GM21423 (cell line): ENCODE data around the gene NBR1.
"Not testable (repeated sequence)": the region's sequence is repeated elsewhere in the genome, so short reads cannot be mapped to it uniquely, and the experiment has no call there.

Experiments
- ATAC-seq: cut with Tn5 transposase; IDR thresholded peaks from one replicate; pipeline ENCODE4 v1.9.1; 2021; ENCODE audit warnings: mild to moderate bottlenecking, moderate library complexity; ENCODE audit not compliant: unreplicated experiment

NBR1 gene

DNA sequence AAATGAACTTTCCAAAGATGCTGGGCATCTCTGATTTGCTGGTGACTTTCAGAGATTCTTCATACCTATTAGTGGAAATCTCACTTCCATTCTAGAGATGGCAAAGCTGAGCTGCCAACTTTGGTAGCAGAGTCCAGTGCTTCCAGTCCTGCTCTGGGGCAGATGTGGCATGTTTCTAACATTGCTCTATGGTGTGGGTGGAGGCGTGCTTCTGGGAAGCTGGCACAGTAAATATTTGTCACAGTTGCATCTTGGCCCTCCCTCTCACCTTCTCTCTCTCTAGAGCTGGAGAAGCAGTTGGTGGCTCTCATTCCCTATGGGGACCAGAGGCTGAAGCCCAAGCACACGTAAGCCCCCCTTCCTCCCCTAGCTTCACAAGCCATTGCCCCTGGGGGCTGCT, 42.5 kb downstream of the NBR1 start:
- no peak for ATAC-seq

- ATAC-seq = no peak
Observed at GRCh38 chr17:43215341-43215740, 44.3 kb downstream of the NBR1 start.

DNA sequence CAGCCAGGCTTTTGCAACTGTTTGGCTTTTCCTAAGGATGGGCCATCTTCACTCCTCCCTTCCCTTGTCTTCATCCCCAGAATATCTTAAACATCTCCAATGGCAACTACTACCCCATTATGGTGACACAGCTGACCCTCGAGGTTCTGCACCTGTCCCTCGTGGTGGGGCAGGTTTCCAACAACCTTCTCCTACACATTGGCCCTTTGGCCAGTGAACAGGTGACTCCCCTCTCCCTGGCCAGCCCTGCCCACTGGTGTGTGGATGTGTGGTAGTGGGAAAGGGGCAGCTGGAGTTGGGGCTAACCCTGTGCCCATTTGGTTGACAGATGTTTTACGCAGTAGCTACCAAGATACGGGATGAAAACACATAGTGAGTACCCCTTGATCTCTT, 45.4 kb downstream of the NBR1 start:
- no peak for ATAC-seq

GRCh38 chr17:43216762-43217613, 46.0 kb downstream of the NBR1 start:
- no peak for ATAC-seq

DNA sequence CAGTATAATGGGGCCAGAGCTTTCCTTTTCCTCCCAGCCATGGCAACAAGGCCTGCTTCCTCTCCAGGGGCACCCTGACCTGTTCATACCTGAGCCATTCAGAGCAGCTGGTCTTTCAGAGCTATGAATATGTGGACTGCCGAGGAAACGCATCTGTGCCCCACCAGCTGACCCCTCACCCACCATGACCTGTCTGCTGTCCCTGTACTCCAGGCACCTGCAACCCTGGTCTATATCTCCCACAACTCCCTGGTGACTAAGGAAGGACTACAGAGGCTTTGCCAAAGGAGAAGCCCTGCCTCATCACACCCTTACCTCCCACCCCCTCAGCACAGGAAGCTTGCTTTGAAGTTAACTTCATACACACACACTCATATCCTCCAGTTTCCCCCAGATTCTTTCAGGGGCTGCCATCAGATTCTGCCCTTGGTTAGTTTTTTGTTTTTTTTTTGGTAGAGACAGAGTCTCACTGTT, 46.6 kb downstream of the NBR1 start:
- ATAC-seq = no peak

DNA sequence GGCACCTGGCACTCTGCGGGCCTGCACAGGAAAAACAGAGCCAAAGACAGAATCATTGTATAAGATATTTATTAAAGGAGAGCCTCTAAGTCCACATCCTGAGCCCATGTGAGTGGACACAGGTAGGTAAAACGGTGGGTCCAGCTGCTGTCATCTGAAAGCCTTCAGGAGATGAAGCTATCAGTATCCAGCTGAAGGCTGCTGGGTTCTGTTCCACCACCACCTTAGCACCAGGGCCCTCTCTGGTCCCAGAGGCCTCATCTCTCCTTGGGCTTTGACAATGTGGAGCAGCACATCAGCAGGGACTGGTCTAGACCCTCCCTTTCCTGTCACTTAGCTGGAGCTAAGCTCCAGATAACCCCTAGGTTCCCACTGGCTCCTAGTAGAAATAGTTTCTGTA, 48.0 kb downstream of the NBR1 start:
- ATAC-seq = no peak

DNA sequence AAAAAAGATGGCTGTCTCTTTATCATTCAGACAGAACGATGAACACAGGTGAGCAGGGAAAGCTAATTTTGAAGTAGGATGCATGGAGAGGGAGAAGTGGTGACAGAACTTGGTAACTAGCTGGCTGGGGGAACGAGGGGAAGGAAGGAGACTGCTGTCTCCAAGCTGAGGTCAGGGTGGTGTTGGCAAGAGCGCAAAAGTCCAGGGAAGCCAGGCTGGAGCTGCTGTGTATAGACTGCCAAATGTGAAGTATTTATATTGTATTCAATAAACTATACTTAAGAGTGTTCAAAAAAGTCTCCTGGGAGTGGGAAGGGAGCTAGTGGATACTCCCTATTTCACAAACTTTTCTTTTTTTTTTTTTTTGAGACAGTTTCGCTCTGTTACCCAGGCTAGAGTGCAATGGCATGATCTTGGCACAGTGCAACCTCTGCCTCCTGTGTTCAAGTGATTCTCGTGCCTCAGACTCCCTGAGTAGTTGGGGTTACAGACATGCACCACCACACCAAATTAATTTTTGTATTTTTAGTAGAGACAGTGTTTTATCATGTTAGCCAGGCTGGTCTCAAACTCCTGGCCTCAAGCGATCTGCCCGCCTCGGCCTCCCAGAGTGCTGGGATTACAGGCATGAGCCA, 48.8 kb downstream of the NBR1 start:
- ATAC-seq = no peak

GRCh38 chr17:43220511-43221125, 49.6 kb downstream of the NBR1 start:
- ATAC-seq = no peak

DNA sequence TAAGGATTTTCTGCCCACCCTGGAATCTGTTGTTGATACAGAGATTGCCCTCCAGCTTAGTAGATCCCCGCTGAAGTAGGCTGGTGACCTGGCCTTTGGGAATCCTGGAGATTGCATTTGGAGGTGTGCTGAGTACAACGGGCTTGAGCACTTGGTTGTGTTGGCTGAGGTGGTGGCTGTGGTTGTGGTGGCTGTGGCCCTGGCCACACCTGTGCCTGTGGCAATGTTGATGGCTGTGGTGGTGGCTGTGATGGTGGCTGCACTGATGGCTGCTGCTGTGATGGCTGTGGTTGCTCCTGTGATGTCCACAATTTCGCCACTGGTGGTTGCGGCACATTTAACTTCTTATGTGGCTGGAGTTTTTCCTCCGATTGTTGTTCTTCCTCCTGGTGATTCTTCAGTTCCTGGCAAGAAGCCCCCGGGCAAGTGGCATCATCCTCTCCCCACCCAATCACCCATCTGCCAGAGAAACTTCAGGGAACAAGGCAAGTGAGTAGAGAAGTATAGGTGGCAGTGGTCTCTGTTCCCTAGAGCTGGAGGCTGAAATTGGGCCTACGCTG, 53.2 kb downstream of the NBR1 start:
- ATAC-seq = no peak

GRCh38 chr17:43226393-43226792, 55.4 kb downstream of the NBR1 start:
- no peak for ATAC-seq

DNA sequence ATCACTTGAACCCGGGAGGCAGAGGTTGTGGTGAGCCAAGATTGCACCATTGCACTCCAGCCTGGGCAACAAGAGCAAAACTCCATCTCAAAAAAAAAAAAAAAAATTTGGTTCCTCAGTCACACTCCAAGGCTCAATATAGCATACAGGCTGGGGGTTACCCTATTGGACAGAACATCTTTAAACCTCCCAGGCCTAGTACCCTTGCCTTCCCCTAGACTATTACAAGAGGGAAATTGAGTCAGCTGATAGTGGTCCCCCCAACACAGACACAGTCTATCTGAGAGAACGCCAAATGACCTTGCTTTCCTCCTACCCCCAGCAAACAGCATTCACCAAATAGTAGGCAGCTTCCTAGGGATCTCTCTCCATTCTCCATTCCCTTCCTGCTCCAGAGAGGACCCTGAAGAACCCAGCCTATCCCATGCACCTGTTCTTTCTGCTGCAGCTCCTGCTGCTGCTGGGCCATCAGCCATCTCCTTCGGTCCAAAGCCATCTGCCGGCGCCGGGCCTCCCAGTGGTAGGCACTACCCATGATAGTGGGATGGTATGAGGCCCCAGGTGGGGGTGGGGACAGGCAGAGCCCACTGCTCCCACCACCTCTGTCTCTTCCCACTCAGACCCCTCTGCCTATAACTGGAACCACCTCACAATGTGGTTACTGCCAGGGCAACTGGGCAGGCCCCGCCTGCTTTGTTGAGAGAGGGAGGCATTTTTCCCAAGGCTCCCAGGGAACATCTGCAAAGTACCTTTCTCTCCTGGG, 57.2 kb downstream of the NBR1 start, which contains the start of gene CCDC200:
CCDC200 (minus strand) TSS at position 604 of the 763 bp plus-strand sequence; CDS start at position 535, 69 bp downstream.
- ATAC-seq = not testable (repeated sequence)

GRCh38 chr17:43231205-43232020, 60.4 kb downstream of the NBR1 start:
- not testable (repeated sequence) for ATAC-seq

DNA sequence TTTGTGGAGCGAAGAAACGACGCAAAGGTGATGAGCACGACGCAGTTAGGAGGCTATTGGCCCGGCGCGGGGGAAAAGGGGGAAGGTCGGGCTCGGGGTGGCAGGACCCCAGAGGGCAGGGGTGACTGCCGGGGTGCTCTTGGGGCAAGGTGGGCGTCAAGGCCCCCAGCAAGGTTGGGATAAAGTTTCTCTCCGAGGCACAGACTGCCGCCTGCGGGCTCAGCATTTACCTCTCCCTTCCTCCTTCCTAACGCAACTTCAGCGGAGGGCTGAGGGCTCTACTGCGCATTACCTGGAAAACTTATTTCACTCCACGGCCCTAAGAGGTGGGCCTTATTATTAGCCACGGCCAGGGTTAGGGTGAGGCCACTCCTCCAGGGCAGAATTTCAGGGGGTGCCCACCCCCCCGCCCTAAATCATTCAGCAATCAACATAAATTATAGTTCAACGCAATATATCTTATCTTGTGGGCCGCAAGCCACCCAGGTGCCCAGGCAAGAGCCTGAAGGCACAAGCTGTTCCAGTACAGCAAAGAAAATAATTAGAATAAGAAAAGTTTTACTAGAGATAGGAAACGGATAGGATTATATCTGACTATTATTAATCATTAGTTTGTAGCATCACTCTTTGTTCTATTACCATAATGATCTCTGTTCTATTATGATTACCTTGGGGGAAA, 61.1 kb downstream of the NBR1 start:
- not testable (repeated sequence) for ATAC-seq

DNA sequence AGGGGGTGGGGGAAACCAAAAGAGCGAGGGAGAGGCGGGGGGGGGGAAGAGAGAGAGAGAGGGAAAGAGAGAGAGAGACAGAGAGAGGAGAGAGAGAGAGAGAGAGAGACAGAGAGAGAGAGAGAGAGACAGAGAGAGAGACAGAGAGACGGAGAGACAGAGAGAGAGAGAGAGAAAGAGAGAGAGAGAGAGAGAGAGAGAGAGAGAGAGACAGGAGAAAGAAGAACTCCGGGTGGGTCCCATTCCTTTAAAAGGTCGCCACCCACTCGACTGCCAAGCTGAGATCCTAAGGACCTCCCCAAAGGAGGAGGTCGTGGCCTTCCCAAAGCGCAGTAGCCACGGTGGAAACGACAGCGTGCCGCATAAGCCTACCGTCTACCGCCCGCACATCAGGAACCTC, 62.2 kb downstream of the NBR1 start:
- ATAC-seq = not testable (repeated sequence)

GRCh38 chr17:43233877-43234276, 62.9 kb downstream of the NBR1 start, which contains the start of gene RNU2-1:
TSS of gene RNU2-1 (minus strand) at chr17:43233977.
- ATAC-seq = not testable (repeated sequence)

DNA sequence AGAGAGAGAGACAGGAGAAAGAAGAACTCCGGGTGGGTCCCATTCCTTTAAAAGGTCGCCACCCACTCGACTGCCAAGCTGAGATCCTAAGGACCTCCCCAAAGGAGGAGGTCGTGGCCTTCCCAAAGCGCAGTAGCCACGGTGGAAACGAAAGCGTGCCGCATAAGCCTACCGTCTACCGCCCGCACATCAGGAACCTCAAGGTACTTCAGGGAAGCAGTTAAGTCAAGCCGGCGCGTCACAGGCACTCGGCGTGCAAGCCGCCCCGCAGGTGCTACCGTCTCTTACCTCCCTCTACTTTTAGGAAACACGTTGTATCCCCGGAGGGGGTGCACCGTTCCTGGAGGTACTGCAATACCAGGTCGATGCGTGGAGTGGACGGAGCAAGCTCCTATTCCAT, 68.6 kb downstream of the NBR1 start:
- not testable (repeated sequence) for ATAC-seq

- ATAC-seq = not testable (repeated sequence)
Observed at GRCh38 chr17:43240596-43241352, 69.8 kb downstream of the NBR1 start.

DNA sequence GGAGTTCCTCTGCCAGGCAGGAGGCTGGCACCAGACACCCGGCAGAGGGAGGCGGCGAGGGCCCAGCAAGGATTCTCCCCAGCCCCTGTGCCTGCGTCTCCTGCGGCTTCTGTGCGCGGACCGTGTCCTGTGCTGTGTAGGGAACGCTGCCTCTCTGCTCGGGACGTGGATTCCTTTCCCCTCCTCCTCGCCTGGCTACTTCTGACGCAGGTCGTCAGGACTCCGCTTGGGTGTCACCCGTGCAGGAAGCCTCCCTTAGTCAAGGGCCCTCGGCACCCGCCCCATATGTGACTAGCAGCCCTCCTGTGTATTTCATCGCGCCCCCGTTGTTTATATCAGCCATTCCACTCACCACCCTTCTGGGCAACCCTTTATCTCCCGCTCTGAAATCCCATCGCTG, 75.4 kb downstream of the NBR1 start:
- ATAC-seq = not testable (repeated sequence)
